Measurements from ENCODE around the gene AGBL4.
"Not testable (repeated sequence)": the region's sequence is repeated elsewhere in the genome, so short reads cannot be mapped to it uniquely, and the experiment has no call there.

The AGBL4 gene

GRCh38 chr1:49842596-49842995, 181.2 kb downstream of the AGBL4 start:
- no peak for TF ChIP-seq CTCF (conservative IDR thresholded peaks at IDR 0.05; ENCODE audit: low read length)
- no peak overlapping the region for H3K4me3 ChIP-seq (ENCODE audit: low read length)
- no peak for DNase-seq (ENCODE audit: low read depth)

GRCh38 chr1:49841767-49842166, 182.0 kb downstream of the AGBL4 start:
- no peak overlapping the region for H3K4me3 ChIP-seq (ENCODE audit: low read length)
- no peak for TF ChIP-seq CTCF (conservative IDR thresholded peaks at IDR 0.05; ENCODE audit: low read length)
- no peak for DNase-seq (ENCODE audit: low read depth)

GRCh38 chr1:49824261-49824660, 199.5 kb downstream of the AGBL4 start:
- no peak for DNase-seq (ENCODE audit: low read depth)
- TF ChIP-seq CTCF (conservative IDR thresholded peaks at IDR 0.05; ENCODE audit: low read length), result no peak
- H3K4me3 ChIP-seq (ENCODE audit: low read length), result no peak overlapping the region

GRCh38 chr1:49817681-49818080, 206.1 kb downstream of the AGBL4 start:
- H3K4me3 ChIP-seq (ENCODE audit: low read length), result no peak overlapping the region
- no peak for DNase-seq (ENCODE audit: low read depth)
- no peak for TF ChIP-seq CTCF (conservative IDR thresholded peaks at IDR 0.05; ENCODE audit: low read length)

GRCh38 chr1:49787013-49787412, 236.7 kb downstream of the AGBL4 start:
- not testable (repeated sequence) for DNase-seq (ENCODE audit: low read depth)

GRCh38 chr1:49765034-49765433, 258.7 kb downstream of the AGBL4 start:
- no peak overlapping the region for H3K4me3 ChIP-seq (ENCODE audit: low read length)
- DNase-seq (ENCODE audit: low read depth), result no peak
- TF ChIP-seq CTCF (conservative IDR thresholded peaks at IDR 0.05; ENCODE audit: low read length), result no peak

More at GRCh38 chr1:49787013-49787412, 236.7 kb downstream of the AGBL4 start:
- not testable (repeated sequence) for H3K4me3 ChIP-seq (ENCODE audit: low read length)

- H3K4me3 ChIP-seq (ENCODE audit: low read length); DNase-seq (ENCODE audit: low read depth): not testable (repeated sequence)
Observed at GRCh38 chr1:49738118-49738517, 285.6 kb downstream of the AGBL4 start.

GRCh38 chr1:49728377-49728776, 295.4 kb downstream of the AGBL4 start:
- H3K4me3 ChIP-seq (ENCODE audit: low read length), result no peak overlapping the region
- no peak for DNase-seq (ENCODE audit: low read depth)
- no peak for TF ChIP-seq CTCF (conservative IDR thresholded peaks at IDR 0.05; ENCODE audit: low read length)
